Subcutaneous adipose tissue (tissue), 4 donors: Measurements from ENCODE around the gene LRRC14B. TPM values are rescaled to one million over a fixed set of nuclear protein-coding genes. Genes with fewer than 3 reads are reported as not detected.

Experiments used
- total RNA-seq, 4 donors: library from RNA; depleted of rRNA; stranded (reverse); fragments of >200 nt; gene quantifications; one replicate each; pipeline ENCODE4 v1.1.0, GENCODE V29; 2016
- TF ChIP-seq, protein P1 (sequence below): fragments of 450-650 bp; IDR thresholded peaks from one replicate; pipeline ENCODE4 v1.5.1; 2016; ENCODE audit warnings: low read depth, mild to moderate bottlenecking, control low read depth, antibody characterized with exemption, moderate library complexity

Gene LRRC14B
- total RNA-seq, 4 donors from 2014 or later, result not detected

DNA sequence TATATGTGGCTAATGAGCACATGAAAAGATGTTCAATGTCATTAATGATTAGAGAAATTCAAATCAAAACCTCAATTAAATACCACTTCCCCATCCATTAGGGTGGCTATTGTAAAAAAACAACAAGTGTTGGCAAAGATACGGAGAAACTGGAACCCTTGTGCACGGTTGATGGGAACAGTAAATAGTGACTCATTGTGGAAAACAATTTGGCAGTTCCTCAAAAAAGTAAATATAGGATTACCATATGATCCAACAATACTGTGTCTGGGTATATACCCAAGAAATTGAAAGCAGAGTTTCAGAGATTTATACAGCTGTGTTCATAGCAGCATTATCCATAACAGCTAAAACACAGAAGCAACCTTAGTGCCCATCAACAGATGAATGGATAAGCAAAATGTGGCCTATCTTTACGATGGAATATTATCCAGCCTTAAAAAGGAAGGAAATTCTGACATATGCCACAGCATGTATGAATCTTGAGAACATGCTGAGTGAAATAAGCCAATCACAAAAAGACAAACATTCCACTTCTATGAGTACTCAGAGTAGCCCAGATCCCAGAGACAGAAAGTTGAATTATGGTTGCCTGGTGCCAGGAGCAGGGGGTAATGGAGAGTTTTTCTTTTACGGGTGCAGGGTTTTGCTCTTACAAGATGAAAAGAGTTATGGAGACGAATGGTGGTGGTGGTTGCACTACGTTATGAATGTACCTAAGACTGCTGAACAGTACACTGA, 41.4 kb upstream of the LRRC14B start:
- TF ChIP-seq, protein P1, sequence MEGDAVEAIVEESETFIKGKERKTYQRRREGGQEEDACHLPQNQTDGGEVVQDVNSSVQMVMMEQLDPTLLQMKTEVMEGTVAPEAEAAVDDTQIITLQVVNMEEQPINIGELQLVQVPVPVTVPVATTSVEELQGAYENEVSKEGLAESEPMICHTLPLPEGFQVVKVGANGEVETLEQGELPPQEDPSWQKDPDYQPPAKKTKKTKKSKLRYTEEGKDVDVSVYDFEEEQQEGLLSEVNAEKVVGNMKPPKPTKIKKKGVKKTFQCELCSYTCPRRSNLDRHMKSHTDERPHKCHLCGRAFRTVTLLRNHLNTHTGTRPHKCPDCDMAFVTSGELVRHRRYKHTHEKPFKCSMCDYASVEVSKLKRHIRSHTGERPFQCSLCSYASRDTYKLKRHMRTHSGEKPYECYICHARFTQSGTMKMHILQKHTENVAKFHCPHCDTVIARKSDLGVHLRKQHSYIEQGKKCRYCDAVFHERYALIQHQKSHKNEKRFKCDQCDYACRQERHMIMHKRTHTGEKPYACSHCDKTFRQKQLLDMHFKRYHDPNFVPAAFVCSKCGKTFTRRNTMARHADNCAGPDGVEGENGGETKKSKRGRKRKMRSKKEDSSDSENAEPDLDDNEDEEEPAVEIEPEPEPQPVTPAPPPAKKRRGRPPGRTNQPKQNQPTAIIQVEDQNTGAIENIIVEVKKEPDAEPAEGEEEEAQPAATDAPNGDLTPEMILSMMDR, result no peak

DNA sequence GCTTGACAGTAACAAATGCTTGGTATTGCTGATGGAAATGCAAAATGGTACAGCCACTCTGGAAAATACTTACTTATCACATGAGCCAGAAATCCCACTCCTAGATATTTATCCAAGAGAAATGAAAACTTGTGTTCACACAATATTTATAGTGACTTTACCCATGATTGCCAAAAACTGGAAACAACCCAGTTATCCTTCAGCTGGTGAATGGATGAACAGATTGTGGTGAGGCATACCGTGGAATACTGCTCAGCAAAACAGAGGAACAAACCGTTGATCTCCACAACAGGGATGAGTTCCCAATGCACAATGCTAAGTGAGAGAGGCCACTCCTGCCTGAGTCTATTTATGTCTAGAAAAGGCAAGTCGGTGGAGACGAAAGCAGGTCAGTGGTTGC, 40.5 kb upstream of the LRRC14B start:
- TF ChIP-seq, protein P1, result no peak

DNA sequence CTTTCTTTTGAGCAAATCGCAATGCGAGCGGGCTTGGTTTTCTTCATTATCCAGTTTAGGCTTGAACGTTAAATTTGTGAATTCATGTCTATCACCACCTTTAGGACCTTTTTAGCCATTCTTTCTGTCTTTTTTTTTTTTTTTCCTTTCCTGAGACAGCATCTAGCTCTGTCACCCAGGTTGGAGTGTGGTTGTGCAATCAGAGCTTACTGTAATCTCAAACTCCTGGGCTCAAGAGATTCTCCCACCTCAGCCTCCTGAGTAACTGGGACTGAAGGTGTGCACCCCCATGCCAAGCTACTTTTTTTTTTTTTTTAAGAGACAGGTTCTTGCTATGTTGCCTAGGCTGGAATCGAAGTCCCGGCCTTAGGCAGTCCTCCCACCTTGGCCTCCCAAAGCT, 39.2 kb upstream of the LRRC14B start:
- TF ChIP-seq, protein P1, result no peak

DNA sequence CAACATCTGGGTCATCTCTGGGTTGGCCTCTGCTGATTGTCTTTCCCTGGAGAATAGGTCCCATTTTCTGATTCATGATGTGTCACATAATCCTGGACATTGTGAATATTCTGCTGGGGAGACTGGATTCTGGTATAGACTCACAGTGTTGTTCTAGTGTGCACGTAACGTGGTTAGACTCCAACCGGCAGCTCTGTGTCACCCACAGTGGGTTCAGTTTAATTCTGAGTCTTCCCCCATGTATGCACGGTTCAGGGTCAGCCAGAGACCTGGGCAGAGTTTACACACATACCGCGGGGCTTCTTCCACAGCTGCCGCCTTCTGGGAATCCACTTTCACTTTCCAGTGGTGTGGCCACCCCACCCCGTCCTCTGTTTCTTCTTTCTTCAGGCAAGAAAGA, 38.0 kb upstream of the LRRC14B start:
- TF ChIP-seq, protein P1, result no peak

DNA sequence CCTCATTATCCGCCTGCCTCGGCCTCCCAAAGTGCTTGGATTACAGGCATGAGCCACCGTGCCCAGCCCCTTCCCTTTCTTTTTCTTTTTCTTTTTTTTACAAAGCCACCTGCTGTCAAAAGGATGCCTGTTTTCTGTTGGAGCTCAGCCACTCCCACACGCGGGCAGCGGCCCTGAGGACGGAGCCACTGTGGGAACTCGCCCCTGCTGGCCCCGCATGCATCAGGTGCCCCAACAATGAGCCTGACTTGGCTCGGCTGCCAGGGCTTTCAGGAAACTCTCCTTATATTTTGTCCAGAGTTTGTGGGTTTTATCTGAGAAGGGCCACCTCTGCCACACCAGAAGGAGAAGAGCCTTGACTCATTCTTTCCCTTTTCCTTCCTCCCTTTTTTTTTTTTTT, 37.1 kb upstream of the LRRC14B start:
- TF ChIP-seq, protein P1, result no peak

DNA sequence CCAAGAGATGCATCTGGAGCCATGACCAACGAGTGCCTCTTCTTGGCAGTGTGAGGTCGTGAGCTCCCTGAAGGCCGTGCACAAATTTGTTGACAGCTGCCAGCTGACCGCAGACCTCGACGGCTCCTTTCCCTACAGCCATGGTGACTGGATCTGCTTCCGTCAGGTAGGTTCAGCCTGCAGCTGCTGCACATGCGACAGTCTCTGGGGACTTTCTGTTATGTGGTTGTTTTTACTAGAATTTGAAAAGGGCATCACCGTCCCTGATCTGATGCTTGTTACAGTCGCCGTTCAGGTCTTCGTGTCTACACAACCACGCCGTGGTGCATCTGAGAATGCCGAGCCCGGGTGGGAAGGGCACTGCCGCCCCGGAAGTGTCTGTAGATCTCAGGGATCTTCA, 36.5 kb upstream of the LRRC14B start:
- TF ChIP-seq, protein P1, result no peak

DNA sequence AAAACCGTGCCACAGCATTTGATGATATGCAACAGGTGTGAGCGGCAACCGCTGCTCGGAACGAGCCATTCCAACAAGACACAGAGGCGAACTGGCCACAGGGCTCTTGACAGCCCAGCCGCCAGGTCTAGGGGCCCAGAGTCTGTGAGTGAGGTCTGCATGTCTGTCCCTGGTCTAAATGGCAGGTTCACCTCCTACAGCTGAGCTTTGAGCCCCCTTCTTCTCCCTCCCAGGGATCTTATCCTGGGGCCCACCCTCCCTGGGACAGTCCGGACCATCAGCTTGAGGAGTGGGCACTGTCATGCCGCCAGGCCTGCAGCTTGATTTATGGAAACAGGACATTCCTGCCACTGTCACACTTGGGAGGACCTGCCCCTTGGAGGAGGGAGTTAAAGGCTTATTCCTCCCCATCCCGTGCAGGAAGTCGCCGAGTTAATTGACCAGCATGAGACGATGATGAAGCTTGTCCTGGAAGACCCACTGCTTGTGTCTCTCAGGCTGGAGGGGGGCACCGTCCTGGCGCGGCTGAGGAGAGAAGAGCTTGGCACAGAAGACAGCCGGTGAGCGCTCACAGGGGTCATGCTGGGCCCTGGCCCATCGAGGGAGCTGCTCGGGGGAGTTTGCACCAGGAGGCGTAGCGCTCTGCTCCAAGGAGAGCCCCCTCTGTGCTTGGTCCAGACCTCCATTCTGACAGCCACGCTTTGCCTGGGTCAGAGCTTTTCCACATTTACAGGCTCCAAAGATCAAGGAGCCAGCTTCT, 35.5 kb upstream of the LRRC14B start:
- TF ChIP-seq, protein P1, result no peak
